Endothelial cell of umbilical vein (primary cell): ENCODE measurements around the gene CNOT4.

ENCODE experiments used
- CTCF ChIP-seq, 2 donors: IDR thresholded peaks; 1 replicate in 1 of 2; 2 replicates in 1 of 2; pipeline ENCODE4 v1.5.1; 2011; ENCODE audit warnings: low read length in 2 of 2, mild to moderate bottlenecking in 2 of 2, moderate library complexity in 2 of 2, control low read depth in 1 of 2, inconsistent platforms in 1 of 2, low read depth in 1 of 2; ENCODE audit not compliant: insufficient read depth in 1 of 2; ENCODE audit errors: extremely low read depth in 1 of 2
- EZH2 ChIP-seq: IDR thresholded peaks from 2 replicates; pipeline ENCODE4 v1.6.1; 2012; ENCODE audit warnings: borderline replicate concordance, low read depth, mild to moderate bottlenecking, moderate library complexity, low read length, inconsistent platforms; ENCODE audit not compliant: severe bottlenecking

GRCh38 chr7:135386776-135387175 lies 123.1 kb downstream of the CNOT4 start:
- TF ChIP-seq CTCF (IDR thresholded peaks at IDR 0.05; ENCODE audit: extremely low read depth in 1 of 2, insufficient read depth in 1 of 2, low read depth in 1 of 2, low read length in 2 of 2) (no peak), EZH2 (no peak)
